ENCODE results near the gene PDSS2.

GRCh38 chr6:107447663-107448216 lies 11.6 kb downstream of the PDSS2 start:
- no peak for TF ChIP-seq POLR2A (IDR thresholded peaks at IDR 0.05)
- no peak for TF ChIP-seq EP300 (IDR thresholded peaks at IDR 0.05)
